H1 (cell line): Measurements from ENCODE around the gene C4orf33. TPM values are rescaled to one million over a fixed set of nuclear protein-coding genes. Genes with fewer than 3 reads are reported as not detected.

ENCODE experiments used
- CTCF ChIA-PET: fragments of 300-600 bp; sonication (Branson Sonifier 250); formaldehyde crosslinking; loops from one replicate; lab custom pipeline; 2021; ENCODE audit not compliant: partially characterized antibody; lab: Charles Lee
- POLR2A ChIA-PET: fragments of 300-600 bp; sonication (Branson Sonifier 250); formaldehyde crosslinking; loops from one replicate; lab custom pipeline; 2021; ENCODE audit warnings: inconsistent platforms; ENCODE audit not compliant: partially characterized antibody; lab: Charles Lee
- DNase-seq, 2 experiments: peaks; one replicate each; pipeline versions ENCODE4 v3.0.0 to v3.0.0-alpha.2; 2010 to 2022; ENCODE audit warnings: low spot score in 2 of 2, low read depth in 1 of 2, mixed read lengths in 1 of 2
- FAIRE-seq: peaks from 2 replicates; lab custom pipeline; 2011; peaks lifted over from hg19 to GRCh38; lab: Jason Lieb, UNC
- H2AFZ ChIP-seq: 2 replicates; pipeline ENCODE4 v1.8.1; 2012; ENCODE audit warnings: low read length, inconsistent platforms
- H2AK5ac ChIP-seq: 2 replicates; pipeline ENCODE4 v1.6.1; 2013; ENCODE audit warnings: low read depth, low read length
- H2BK120ac ChIP-seq: replicated peaks from 2 replicates; pipeline ENCODE3; 2013; ENCODE audit warnings: low read depth, low read length, inconsistent platforms
- H2BK12ac ChIP-seq: 2 replicates; pipeline ENCODE4 v1.6.1; 2013; ENCODE audit warnings: low read depth, low read length
- H2BK15ac ChIP-seq: 2 replicates; pipeline ENCODE4 v1.6.1; 2013; ENCODE audit warnings: low read length
- H2BK20ac ChIP-seq: 2 replicates; pipeline ENCODE4 v1.6.1; 2013; ENCODE audit warnings: low read length
- H2BK5ac ChIP-seq: 2 replicates; pipeline ENCODE4 v1.6.1; 2013; ENCODE audit warnings: low read depth, low read length
- H3K14ac ChIP-seq: 2 replicates; pipeline ENCODE4 v1.6.1; 2013; ENCODE audit warnings: inconsistent platforms; ENCODE audit not compliant: insufficient read length
- H3K18ac ChIP-seq: 2 replicates; pipeline ENCODE4 v1.6.1; 2013; ENCODE audit warnings: low read length; ENCODE audit errors: extremely low read depth
- H3K23ac ChIP-seq: 2 replicates; pipeline ENCODE4 v1.6.1; 2013; ENCODE audit warnings: inconsistent platforms; ENCODE audit not compliant: insufficient read length
- H3K23me2 ChIP-seq: 2 replicates; pipeline ENCODE4 v1.6.1; 2013; ENCODE audit warnings: low read depth, low read length
- H3K27ac ChIP-seq: 2 replicates; pipeline ENCODE4 v1.6.1; 2011; ENCODE audit warnings: low read depth, low read length, inconsistent platforms
- H3K27me3 ChIP-seq, 4 experiments: replicated peaks in 1 of 4; 1 replicate in 1 of 4; 2 replicates in 3 of 4; pipeline versions ENCODE4 v1.6.1 to v1.8.1; 2011 to 2013; ENCODE audit warnings: low read length in 3 of 4, mild to moderate bottlenecking in 3 of 4, inconsistent platforms in 2 of 4, mixed read lengths in 2 of 4, moderate library complexity in 1 of 4; ENCODE audit not compliant: control insufficient read depth in 3 of 4, insufficient read depth in 3 of 4; ENCODE audit errors: extremely low read depth in 1 of 4
- H3K36me3 ChIP-seq, 4 experiments: 2 replicates each; pipeline versions ENCODE4 v1.6.1 to v1.8.1; 2011 to 2013; ENCODE audit warnings: mild to moderate bottlenecking in 4 of 4, low read length in 3 of 4, moderate library complexity in 2 of 4, control low read depth in 1 of 4, inconsistent platforms in 1 of 4; ENCODE audit not compliant: insufficient read depth in 4 of 4, control insufficient read depth in 2 of 4
- H3K4ac ChIP-seq: replicated peaks from 2 replicates; pipeline ENCODE3; 2013; ENCODE audit warnings: low read length, low read depth, mixed read lengths, inconsistent platforms; ENCODE audit not compliant: insufficient read length
- H3K4me1 ChIP-seq, 4 experiments: replicated peaks in 1 of 4; 1 replicate in 1 of 4; 2 replicates in 3 of 4; pipeline versions ENCODE4 v1.6.1 to v1.8.1; 2011 to 2013; ENCODE audit warnings: low read length in 3 of 4, inconsistent platforms in 2 of 4, mixed read lengths in 1 of 4; ENCODE audit not compliant: insufficient read depth in 4 of 4, control insufficient read depth in 3 of 4
- H3K4me2 ChIP-seq, 2 experiments: 2 replicates each; pipeline versions ENCODE4 v1.6.1 to v1.8.1; 2011 to 2013; ENCODE audit warnings: low read depth in 2 of 2, low read length in 2 of 2, control low read depth in 1 of 2, inconsistent platforms in 1 of 2, mild to moderate bottlenecking in 1 of 2; ENCODE audit not compliant: insufficient read depth in 1 of 2
- H3K4me3 ChIP-seq, 4 experiments: fragments of 200-600, 300-600 bp in 1 of 4; sonication (generic), shearing (Covaris generic), sonication (Bioruptor Twin) in 1 of 4; 2 replicates each; pipeline versions ENCODE4 v1.5.1 to v1.8.1; 2011 to 2016; ENCODE audit warnings: low read length in 4 of 4, low read depth in 3 of 4, control low read depth in 2 of 4, inconsistent platforms in 2 of 4, mild to moderate bottlenecking in 2 of 4, mixed read lengths in 1 of 4, moderate library complexity in 1 of 4; ENCODE audit not compliant: insufficient read depth in 2 of 4; ENCODE audit errors: extremely low read depth in 1 of 4
- H3K56ac ChIP-seq: replicated peaks from 2 replicates; pipeline ENCODE3; 2013; ENCODE audit warnings: low read depth, mild to moderate bottlenecking, mixed read lengths, low read length, inconsistent platforms; ENCODE audit not compliant: insufficient read length
- H3K79me1 ChIP-seq: 2 replicates; pipeline ENCODE4 v1.6.1; 2013; ENCODE audit warnings: low read depth, low read length, control low read depth
- H3K79me2 ChIP-seq, 2 experiments: 2 replicates each; pipeline versions ENCODE4 v1.6.1 to v1.8.1; 2012 to 2013; ENCODE audit warnings: low read length in 2 of 2, mild to moderate bottlenecking in 2 of 2, inconsistent platforms in 1 of 2; ENCODE audit not compliant: insufficient read depth in 2 of 2, control insufficient read depth in 1 of 2
- H3K9ac ChIP-seq, 4 experiments: replicated peaks in 1 of 4; 1 replicate in 1 of 4; 2 replicates in 3 of 4; pipeline versions ENCODE4 v1.6.1 to v1.8.1; 2011 to 2013; ENCODE audit warnings: low read depth in 3 of 4, low read length in 3 of 4, control low read depth in 2 of 4, mild to moderate bottlenecking in 2 of 4, moderate library complexity in 2 of 4, inconsistent platforms in 1 of 4; ENCODE audit errors: extremely low read depth in 1 of 4
- H3K9me3 ChIP-seq, 2 experiments: 2 replicates each; pipeline versions ENCODE4 v1.6.1 to v1.8.1; 2012 to 2013; ENCODE audit warnings: mild to moderate bottlenecking in 2 of 2, moderate library complexity in 2 of 2, control low read depth in 1 of 2, inconsistent platforms in 1 of 2, low read depth in 1 of 2, low read length in 1 of 2, mixed read lengths in 1 of 2; ENCODE audit not compliant: insufficient read depth in 2 of 2
- H4K20me1 ChIP-seq, 2 experiments: replicated peaks in 1 of 2; 2 replicates each; pipeline versions ENCODE3 to v1.8.1; 2011 to 2013; ENCODE audit warnings: inconsistent platforms in 2 of 2, low read length in 2 of 2, mild to moderate bottlenecking in 1 of 2; ENCODE audit not compliant: insufficient read depth in 2 of 2, control insufficient read depth in 1 of 2
- H4K5ac ChIP-seq: 2 replicates; pipeline ENCODE4 v1.6.1; 2013; ENCODE audit warnings: low read length, low read depth, mixed read lengths, inconsistent platforms; ENCODE audit not compliant: insufficient read length
- H4K8ac ChIP-seq: 2 replicates; pipeline ENCODE4 v1.8.0; 2013; ENCODE audit warnings: mild to moderate bottlenecking, moderate library complexity, low read length, inconsistent platforms; ENCODE audit not compliant: insufficient read depth; ENCODE audit errors: extremely low read depth
- H4K91ac ChIP-seq: replicated peaks from 2 replicates; pipeline ENCODE3; 2013; ENCODE audit warnings: low read length, mixed read lengths, inconsistent platforms; ENCODE audit not compliant: insufficient read length
- CBX5 ChIP-seq: fragments of 300-800, 300-1000 bp; sonication (generic); IDR thresholded peaks from 2 replicates; pipeline ENCODE4 v1.7.1; 2016; ENCODE audit warnings: antibody characterized with exemption, low read length, low read depth
- CREB1 ChIP-seq: IDR thresholded peaks from 2 replicates; pipeline ENCODE4 v1.6.1; 2012; ENCODE audit warnings: inconsistent platforms
- EGR1 ChIP-seq: IDR thresholded peaks from 2 replicates; pipeline ENCODE4 v1.6.1; 2011; ENCODE audit warnings: low read depth, low read length, borderline replicate concordance
- EP300 ChIP-seq, 2 experiments: IDR thresholded peaks; 1 replicate in 1 of 2; 2 replicates in 1 of 2; pipeline ENCODE4 v1.6.1; 2011 to 2012; ENCODE audit warnings: low read depth in 2 of 2, low read length in 2 of 2, mild to moderate bottlenecking in 2 of 2, borderline replicate concordance in 1 of 2, inconsistent platforms in 1 of 2, moderate library complexity in 1 of 2
- MAFK ChIP-seq: IDR thresholded peaks from 2 replicates; pipeline ENCODE4 v1.6.1; 2012; ENCODE audit warnings: low read depth, mild to moderate bottlenecking, improper control_type of control experiment, low read length
- PHF8 ChIP-seq: fragments of 200-600 bp; sonication (generic); conservative IDR thresholded peaks from 2 replicates; pipeline ENCODE4 v1.7.1; 2012; ENCODE audit warnings: low read depth, mild to moderate bottlenecking, inconsistent platforms, low read length, moderate library complexity
- POU5F1 ChIP-seq: IDR thresholded peaks from 2 replicates; pipeline ENCODE4 v1.6.1; 2011; ENCODE audit warnings: low read depth, mild to moderate bottlenecking, low read length, moderate library complexity
- RXRA ChIP-seq: IDR thresholded peaks from 2 replicates; pipeline ENCODE4 v1.6.1; 2011; ENCODE audit warnings: low read depth, mild to moderate bottlenecking, low read length, moderate library complexity; ENCODE audit not compliant: insufficient read depth
- SIX5 ChIP-seq: IDR thresholded peaks from 2 replicates; pipeline ENCODE4 v1.6.1; 2011; ENCODE audit warnings: mild to moderate bottlenecking, low read depth, low read length
- SP2 ChIP-seq: IDR thresholded peaks from 2 replicates; pipeline ENCODE4 v1.6.1; 2012; ENCODE audit warnings: mild to moderate bottlenecking, low read length, inconsistent platforms
- SRF ChIP-seq: IDR thresholded peaks from 2 replicates; pipeline ENCODE4 v1.6.1; 2011; ENCODE audit warnings: mild to moderate bottlenecking, low read depth, low read length, moderate library complexity
- SUZ12 ChIP-seq: fragments of 200-600 bp; sonication (generic); IDR thresholded peaks from 2 replicates; pipeline ENCODE4 v1.6.1; 2012; ENCODE audit warnings: mild to moderate bottlenecking, inconsistent platforms, low read length, moderate library complexity, mixed read lengths
- TAF1 ChIP-seq: IDR thresholded peaks from 2 replicates; pipeline ENCODE4 v1.6.1; 2011; ENCODE audit warnings: mild to moderate bottlenecking, low read depth, low read length
- TBP ChIP-seq: IDR thresholded peaks from 2 replicates; pipeline ENCODE4 v1.6.1; 2011; ENCODE audit warnings: low read depth, low read length, improper control_type of control experiment
- TCF12 ChIP-seq: IDR thresholded peaks from 2 replicates; pipeline ENCODE4 v1.6.1; 2011; ENCODE audit warnings: low read depth, mild to moderate bottlenecking, low read length
- WGBS, 2 experiments: shearing (Covaris generic) in 1 of 2; methylation state at CpG; one replicate each; pipeline versions ENCODE4 v1.1.6 to v1.1.7; 2013 to 2015; ENCODE audit warnings: low lambda C conversion rate in 2 of 2, mixed read lengths in 2 of 2, inconsistent platforms in 1 of 2, low coverage in 1 of 2, missing lambda C conversion rate in 1 of 2; ENCODE audit not compliant: insufficient replicate concordance in 2 of 2, insufficient coverage in 1 of 2, insufficient read length in 1 of 2; ENCODE audit errors: extremely low coverage in 1 of 2, missing lambda C conversion rate in 1 of 2; 5-methylcytosine and 5-hydroxymethylcytosine counted together
- polyA plus RNA-seq, 7 experiments: library from polyadenylated mRNA; depleted of rRNA in 3 of 7; stranded (reverse) in 5 of 7; unstranded in 2 of 7; fragments of >200 nt in 5 of 7; fragments of 200-250 nt in 2 of 7; gene quantifications; 1 replicate in 5 of 7; 2 replicates in 1 of 7; 4 replicates in 1 of 7; pipeline versions ENCODE4 v1.2.1 to v1.2.3, GENCODE V29; 2011 to 2013; ENCODE audit warnings: missing spikeins in 2 of 7, mixed read lengths in 2 of 7
- total RNA-seq: library from RNA; stranded (reverse); fragmentation: NEBNext Ultra II Directional; extraction: Animal tissue kit (Norgen Biotek cat#: 25700); gene quantifications from 2 replicates; pipeline ENCODE4 v1.2.1, GENCODE V29; 2021
- TF ChIP-seq, protein P1 (sequence below): IDR thresholded peaks from 2 replicates; pipeline ENCODE4 v1.6.1; 2012; ENCODE audit warnings: inconsistent platforms

C4orf33 gene
- total and polyA plus RNA-seq, 2 of the 8 experiments (the other 6 are each of a cell fraction or from before 2014, with no cell fraction given): 3.4 to 6.0 TPM

GRCh38 chr4:129085472-129085871 lies 10.5 kb upstream of the C4orf33 start:
- H2BK20ac ChIP-seq: no peak overlapping the region
- no peak overlapping the region for H2AK5ac ChIP-seq
- H3K23ac ChIP-seq: no peak overlapping the region
- H4K91ac ChIP-seq: no peak overlapping the region
- no peaks in the 10 kb centered on the region; the same call in 1 of the 2 replicates for H3K79me1 ChIP-seq
- H3K4me2 ChIP-seq: no peak overlapping the region
- ChIA-PET CTCF (interaction anchor here (0.7 kb wide), 1 partner anchor 69 kb away, joined by 3 read pairs; no protein-coding TSS in a partner anchor), POLR2A (no interaction called here)
- whole genome bisulfite sequencing, 2 experiments: 90% methylated on average over 4 of the region's 4 CpGs; no CpG with 5 or more reads in 1 of the 2 experiments
- FAIRE-seq (no peak), DNase-seq (no peak)
- no peaks in the 10 kb centered on the region for H3K4me1 ChIP-seq
- H2BK12ac ChIP-seq: no peak overlapping the region
- H3K4me3 ChIP-seq: no peak overlapping the region
- no peak overlapping the region for H2BK5ac ChIP-seq
- peaks cover 0 to 49% of the 10 kb centered on the region in 2 experiments; a peak in 3 of 4 replicates for H3K79me2 ChIP-seq
- H4K20me1 ChIP-seq: no peaks in the 10 kb centered on the region
- no peak overlapping the region for H4K5ac ChIP-seq
- no peak overlapping the region for H2BK120ac ChIP-seq
- H3K18ac ChIP-seq: no peak overlapping the region
- H3K27ac ChIP-seq: no peak overlapping the region
- peaks cover 3 to 8% of the 10 kb centered on the region in 2 experiments; a peak in 1 of 4 replicates for H3K9me3 ChIP-seq
- no peak overlapping the region for H2BK15ac ChIP-seq
- H3K27me3 ChIP-seq: no peaks in the 10 kb centered on the region
- H3K56ac ChIP-seq: no peak overlapping the region
- no peak overlapping the region for H4K8ac ChIP-seq
- peaks cover 0 to 11% (median under 1%) of the 10 kb centered on the region in 4 experiments; a peak in 3 of 8 replicates for H3K36me3 ChIP-seq
- H3K23me2 ChIP-seq: no peaks in the 10 kb centered on the region
- H3K4ac ChIP-seq: no peak overlapping the region
- H3K14ac ChIP-seq: no peak overlapping the region
- no peak overlapping the region for H2AFZ ChIP-seq
- no peak overlapping the region for H3K9ac ChIP-seq
- TF ChIP-seq CREB1: no peak
- TF ChIP-seq SIX5: no peak
- TF ChIP-seq EP300 (IDR thresholded peaks at IDR 0.05; ENCODE audit: borderline replicate concordance in 1 of 2, low read depth in 2 of 2, low read length in 2 of 2): no peak
- no peak for TF ChIP-seq EGR1
- TF ChIP-seq, protein P1, sequence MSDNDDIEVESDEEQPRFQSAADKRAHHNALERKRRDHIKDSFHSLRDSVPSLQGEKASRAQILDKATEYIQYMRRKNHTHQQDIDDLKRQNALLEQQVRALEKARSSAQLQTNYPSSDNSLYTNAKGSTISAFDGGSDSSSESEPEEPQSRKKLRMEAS: no peak
- no peak for TF ChIP-seq TBP
- no peak for TF ChIP-seq SRF
- TF ChIP-seq SP2: no peak
- TF ChIP-seq SUZ12: no peak
- TF ChIP-seq PHF8: no peak
- TF ChIP-seq TAF1: no peak
- no peak for TF ChIP-seq CBX5
- TF ChIP-seq POU5F1: no peak
- TF ChIP-seq TCF12: no peak
- TF ChIP-seq RXRA: no peak
- no peak for TF ChIP-seq MAFK
